Type B pancreatic cell (in vitro differentiated cells): Measurements from ENCODE around the gene MRPL43. TPM values are rescaled to one million over a fixed set of nuclear protein-coding genes. Genes with fewer than 3 reads are reported as not detected.
"Not testable (repeated sequence)": the region's sequence is repeated elsewhere in the genome, so short reads cannot be mapped to it uniquely, and the experiment has no call there.

Source experiments
- DNase-seq: peaks from one replicate; pipeline ENCODE4 v3.0.0; 2021; ENCODE audit warnings: mixed read lengths; ENCODE audit not compliant: unreplicated experiment; ENCODE audit errors: extremely low spot score
- H3K27ac Mint-ChIP-seq: 2 replicates; pipeline ENCODE4 v1.8.0; 2021; ENCODE audit warnings: mild to moderate bottlenecking, mixed read lengths
- H3K27me3 Mint-ChIP-seq: 2 replicates; pipeline ENCODE4 v1.8.0; 2021; ENCODE audit warnings: mixed read lengths
- H3K36me3 Mint-ChIP-seq: 2 replicates; pipeline ENCODE4 v1.8.0; 2021; ENCODE audit warnings: mixed read lengths
- H3K4me1 Mint-ChIP-seq: one replicate; pipeline ENCODE4 v1.8.0; 2021; ENCODE audit warnings: mixed read lengths; ENCODE audit not compliant: unreplicated experiment
- H3K4me3 Mint-ChIP-seq: 2 replicates; pipeline ENCODE4 v1.8.0; 2021; ENCODE audit warnings: mild to moderate bottlenecking, mixed read lengths
- H3K9me3 Mint-ChIP-seq: 2 replicates; pipeline ENCODE4 v1.8.0; 2021; ENCODE audit warnings: mixed read lengths
- total RNA-seq: library from RNA; stranded (reverse); gene quantifications from 2 replicates; pipeline ENCODE4 v1.2.1, GENCODE V29; 2021; ENCODE audit warnings: low replicate concordance
- TF ChIP-seq, protein P1 (sequence below): fragments of 200-600 bp; sonication (generic); conservative IDR thresholded peaks from 2 replicates; pipeline ENCODE4 v1.5.0; 2021; ENCODE audit warnings: antibody characterized with exemption, mild to moderate bottlenecking

MRPL43 gene
- total RNA-seq, 1 donor from 2014 or later, result 74.2 TPM

DNA sequence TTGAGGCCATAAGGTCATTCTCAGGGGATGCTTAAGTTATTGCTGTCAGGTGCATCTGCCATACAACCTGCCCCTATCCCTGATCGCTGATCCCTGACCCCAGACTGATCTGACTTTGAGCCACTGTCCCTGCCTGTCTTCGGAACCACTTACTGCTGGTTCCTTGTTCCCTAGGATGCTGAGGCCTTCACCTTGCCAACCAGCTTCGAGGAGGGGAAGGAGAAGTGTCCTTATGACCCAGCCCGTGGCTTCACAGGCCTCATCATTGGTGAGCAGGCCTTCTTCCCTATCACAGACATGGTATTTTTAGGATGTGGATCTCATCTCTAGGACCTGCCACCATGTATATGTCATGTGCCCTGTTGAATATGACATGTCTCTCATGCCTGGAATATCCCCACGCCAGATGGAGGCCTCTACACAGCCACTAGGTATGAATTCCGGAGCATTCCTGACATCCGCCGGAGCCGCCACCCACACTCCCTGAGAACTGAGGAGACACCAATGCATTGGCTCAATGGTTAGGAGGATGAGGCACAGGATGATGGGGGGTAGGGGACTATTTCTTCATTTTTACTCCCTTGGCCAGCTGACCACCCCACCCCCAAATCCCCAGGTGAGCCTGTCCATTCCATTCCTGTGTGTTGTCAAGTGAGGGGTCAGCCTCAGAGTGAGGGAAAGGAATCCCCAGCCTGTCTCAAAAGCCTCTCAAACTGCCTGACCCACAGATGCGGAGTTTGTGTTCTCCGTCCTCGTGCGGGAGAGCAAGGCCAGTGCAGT is 9.0 kb downstream of the MRPL43 start:
- no peaks in the 10 kb centered on the region for H3K9me3 Mint-ChIP-seq
- DNase-seq, result peak; percentile 51
- H3K27ac Mint-ChIP-seq, result no peak overlapping the region
- H3K27me3 Mint-ChIP-seq, result no peaks in the 10 kb centered on the region
- H3K36me3 Mint-ChIP-seq, result peaks cover 6% of the 10 kb centered on the region
- peaks cover 10% of the 10 kb centered on the region for H3K4me1 Mint-ChIP-seq
- TF ChIP-seq, protein P1, sequence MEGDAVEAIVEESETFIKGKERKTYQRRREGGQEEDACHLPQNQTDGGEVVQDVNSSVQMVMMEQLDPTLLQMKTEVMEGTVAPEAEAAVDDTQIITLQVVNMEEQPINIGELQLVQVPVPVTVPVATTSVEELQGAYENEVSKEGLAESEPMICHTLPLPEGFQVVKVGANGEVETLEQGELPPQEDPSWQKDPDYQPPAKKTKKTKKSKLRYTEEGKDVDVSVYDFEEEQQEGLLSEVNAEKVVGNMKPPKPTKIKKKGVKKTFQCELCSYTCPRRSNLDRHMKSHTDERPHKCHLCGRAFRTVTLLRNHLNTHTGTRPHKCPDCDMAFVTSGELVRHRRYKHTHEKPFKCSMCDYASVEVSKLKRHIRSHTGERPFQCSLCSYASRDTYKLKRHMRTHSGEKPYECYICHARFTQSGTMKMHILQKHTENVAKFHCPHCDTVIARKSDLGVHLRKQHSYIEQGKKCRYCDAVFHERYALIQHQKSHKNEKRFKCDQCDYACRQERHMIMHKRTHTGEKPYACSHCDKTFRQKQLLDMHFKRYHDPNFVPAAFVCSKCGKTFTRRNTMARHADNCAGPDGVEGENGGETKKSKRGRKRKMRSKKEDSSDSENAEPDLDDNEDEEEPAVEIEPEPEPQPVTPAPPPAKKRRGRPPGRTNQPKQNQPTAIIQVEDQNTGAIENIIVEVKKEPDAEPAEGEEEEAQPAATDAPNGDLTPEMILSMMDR, result no peak
- no peak overlapping the region for H3K4me3 Mint-ChIP-seq

DNA sequence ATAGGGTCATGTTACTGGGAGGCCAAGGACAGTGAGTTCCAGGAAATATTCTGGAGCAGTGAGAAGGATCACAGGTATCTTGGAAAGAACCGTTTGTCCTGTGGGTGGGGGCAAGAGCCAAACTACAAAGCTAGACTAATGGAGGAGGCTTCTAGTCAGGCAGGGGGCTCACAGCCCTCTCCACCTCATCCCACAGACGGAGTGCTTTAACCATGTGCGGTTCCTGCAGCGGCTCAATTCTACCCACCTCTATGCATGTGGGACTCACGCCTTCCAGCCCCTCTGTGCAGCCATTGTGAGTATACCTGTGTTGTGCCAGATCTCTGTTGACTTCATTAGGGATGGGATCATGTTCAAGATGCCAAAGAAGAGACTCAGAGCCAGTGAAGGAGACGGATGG is 9.9 kb downstream of the MRPL43 start:
- H3K36me3 Mint-ChIP-seq, result peaks cover 6% of the 10 kb centered on the region
- no peaks in the 10 kb centered on the region for H3K27me3 Mint-ChIP-seq
- TF ChIP-seq, protein P1, result no peak
- no peaks in the 10 kb centered on the region for H3K9me3 Mint-ChIP-seq
- no peak overlapping the region for H3K27ac Mint-ChIP-seq
- no peak overlapping the region for H3K4me3 Mint-ChIP-seq
- peaks cover 16% of the 10 kb centered on the region for H3K4me1 Mint-ChIP-seq
- peak; percentile 44 for DNase-seq

DNA sequence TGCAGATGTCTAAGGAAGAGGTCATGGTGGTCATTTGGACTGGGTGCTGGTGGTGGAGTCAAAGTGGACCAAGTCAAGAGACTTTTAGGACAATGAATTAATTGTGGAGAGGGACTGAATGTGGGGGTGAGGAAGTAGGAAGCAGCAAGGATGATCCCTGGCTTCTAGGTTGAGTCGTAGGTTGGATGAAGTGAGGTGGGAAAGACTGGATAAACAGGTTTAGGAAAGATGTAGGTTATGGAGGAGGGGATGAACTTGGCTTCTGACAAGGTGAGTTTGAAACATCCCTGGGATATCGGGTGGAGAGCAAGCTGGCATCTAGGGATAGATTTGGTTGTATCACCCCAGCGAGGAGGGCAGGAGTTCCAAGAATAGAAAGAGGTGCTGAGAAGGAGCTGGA is 10.4 kb downstream of the MRPL43 start:
- TF ChIP-seq, protein P1, result no peak
- Mint-ChIP-seq H3K36me3 (peaks cover 6% of the 10 kb centered on the region), H3K4me1 (peaks cover 20% of the 10 kb centered on the region), H3K4me3 (no peak overlapping the region), H3K27me3 (no peaks in the 10 kb centered on the region), H3K27ac (no peak overlapping the region), H3K9me3 (no peaks in the 10 kb centered on the region)
- peak; percentile 34 for DNase-seq

DNA sequence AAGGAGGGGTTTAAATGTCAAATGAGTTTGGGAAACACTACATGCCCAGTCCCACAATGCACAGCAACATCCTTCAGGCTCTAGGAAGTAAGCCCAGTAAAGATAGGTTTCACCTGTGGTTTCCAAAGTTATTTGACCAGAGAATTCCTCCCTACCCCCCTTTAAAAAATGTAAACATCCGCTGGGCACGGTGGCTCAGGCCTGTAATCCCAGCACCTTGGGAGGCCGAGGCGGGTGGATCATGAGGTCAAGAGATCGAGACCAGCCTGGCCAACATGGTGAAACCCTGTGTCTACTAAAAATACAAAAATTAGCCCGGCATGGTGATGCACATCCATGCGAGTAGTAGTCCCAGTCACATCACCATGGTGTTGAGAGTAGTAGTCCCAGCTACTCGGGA is 11.9 kb downstream of the MRPL43 start:
- H3K4me3 Mint-ChIP-seq, result not testable (repeated sequence)
- peak; percentile 13 for DNase-seq
- H3K4me1 Mint-ChIP-seq, result peaks cover 35% of the 10 kb centered on the region

DNA sequence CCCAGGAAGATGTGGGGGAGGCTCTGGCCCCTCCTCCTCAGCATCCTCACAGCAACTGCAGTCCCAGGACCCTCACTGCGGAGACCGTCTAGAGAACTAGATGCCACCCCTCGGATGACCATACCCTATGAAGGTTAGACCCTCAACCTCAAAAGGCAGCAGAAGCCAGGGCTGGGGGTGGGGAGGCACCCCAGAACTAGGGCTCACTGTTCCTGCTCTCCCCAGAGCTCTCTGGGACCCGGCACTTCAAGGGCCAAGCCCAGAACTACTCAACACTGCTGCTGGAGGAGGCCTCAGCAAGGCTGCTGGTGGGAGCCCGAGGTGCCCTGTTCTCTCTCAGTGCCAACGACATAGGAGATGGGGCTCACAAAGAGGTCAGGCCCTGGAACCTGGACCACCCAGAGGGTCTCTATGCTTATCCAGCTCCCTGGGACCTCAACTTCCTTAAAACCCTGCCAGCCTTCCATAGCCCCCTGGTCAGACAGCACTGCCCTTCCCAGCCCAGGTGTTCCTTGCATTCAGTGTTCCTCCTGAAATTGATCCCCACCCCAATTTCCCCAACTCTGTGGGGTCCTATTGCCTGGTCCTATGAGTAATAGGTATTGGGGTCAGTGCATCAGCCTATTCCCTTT is 14.3 kb downstream of the MRPL43 start:
- peaks cover 43% of the 10 kb centered on the region for H3K4me1 Mint-ChIP-seq
- TF ChIP-seq, protein P1, result no peak
- no peaks in the 10 kb centered on the region for H3K9me3 Mint-ChIP-seq
- DNase-seq, result peak; percentile 54
- H3K4me3 Mint-ChIP-seq, result peak overlapping the region; percentile 51
- no peaks in the 10 kb centered on the region for H3K27me3 Mint-ChIP-seq
- peaks cover 6% of the 10 kb centered on the region for H3K36me3 Mint-ChIP-seq
- no peak overlapping the region for H3K27ac Mint-ChIP-seq

More for the DNA sequence above, 11.9 kb downstream of the MRPL43 start:
- not testable (repeated sequence) for H3K27me3 Mint-ChIP-seq, H3K27ac Mint-ChIP-seq, H3K9me3 Mint-ChIP-seq, H3K36me3 Mint-ChIP-seq
